Measurements from ENCODE around the gene SLC7A14.

The SLC7A14 gene

DNA sequence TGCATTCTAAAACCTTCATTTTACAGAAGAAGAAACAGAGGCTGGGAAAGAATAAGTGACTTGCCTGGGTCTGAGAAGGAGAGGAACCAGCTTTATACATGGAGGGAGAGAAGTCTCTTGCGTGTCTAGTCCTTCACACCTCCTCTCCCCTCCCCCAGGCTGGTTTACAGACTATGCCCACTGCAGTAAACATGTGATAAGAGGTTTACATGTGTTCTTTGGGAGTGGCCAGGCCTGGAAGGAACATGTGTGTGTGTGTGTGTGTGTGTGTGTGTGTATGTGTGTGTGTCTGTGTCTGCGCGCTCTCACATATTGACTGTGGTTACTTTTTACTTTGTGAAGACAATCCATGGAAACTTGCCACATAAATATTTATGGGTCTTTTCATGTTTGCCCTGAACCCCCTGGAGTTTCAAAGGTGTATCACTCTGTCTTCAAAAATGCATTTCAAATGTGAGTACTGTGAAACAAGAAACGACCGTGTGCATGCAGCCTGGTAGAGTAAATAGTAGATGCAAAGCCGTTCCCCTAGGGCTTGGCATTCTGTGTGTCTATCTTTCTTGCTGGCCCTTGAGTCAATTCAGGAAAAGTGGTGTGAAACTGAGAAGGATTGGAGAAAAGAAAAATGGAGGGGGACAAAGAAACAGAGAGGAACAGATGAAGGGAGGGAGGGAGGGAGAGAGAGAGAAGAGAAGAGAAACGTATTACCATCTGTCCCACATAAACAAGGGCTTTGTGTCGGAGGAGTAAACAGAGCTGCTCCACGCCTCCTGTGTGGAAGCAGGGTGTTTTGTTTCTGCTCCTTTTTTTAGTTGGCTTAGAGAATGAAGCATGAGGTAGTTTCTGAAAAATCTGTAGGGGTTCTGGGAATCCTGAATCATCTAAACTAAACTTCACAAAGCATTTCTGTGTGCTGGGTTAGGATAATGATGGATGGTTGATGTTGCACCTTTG, 115.5 kb downstream of the SLC7A14 start:
- DNase-seq (ENCODE audit: low spot score): no peak

DNA sequence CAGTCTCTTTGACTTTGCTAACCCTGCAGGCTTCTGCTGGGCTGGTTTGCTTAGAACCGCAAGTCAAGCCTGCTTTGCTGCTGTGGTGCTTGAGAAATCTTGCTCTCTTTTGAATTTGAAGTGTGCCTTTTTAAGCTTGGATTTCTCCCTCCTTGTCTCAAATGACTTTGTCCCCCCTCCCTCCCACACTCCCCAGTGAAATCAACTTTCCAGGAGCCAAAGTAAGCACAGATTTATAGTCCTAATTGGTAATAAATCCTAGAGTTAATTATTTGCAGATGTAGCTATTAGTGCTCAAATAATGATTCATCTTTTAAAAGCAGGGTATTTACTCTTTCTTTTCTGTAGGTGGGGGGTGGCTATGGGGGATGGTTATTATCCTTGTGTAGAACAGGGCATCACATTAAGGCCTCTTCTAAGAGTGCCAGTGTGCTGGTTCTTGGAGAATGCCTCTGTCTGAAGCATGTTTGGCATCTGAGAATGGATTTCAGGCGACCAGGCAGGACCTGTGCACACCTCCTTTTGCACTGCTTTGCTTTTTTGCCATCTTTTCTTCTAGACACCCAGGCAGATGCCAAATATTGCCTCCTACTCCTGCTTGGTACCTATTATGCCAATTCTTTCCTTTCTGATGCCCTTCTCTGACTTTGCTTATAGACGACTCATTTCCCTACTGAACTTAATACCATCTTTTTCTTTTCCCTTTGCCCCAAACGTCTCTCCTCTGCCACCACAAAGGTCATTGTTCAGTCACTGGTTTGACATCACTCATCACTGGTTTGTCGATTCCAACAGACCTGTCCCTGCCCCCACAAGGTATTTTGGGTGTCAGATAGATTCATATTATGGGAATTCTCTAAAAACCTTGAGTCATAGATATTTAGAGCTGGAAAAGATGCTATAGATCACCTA, 116.5 kb downstream of the SLC7A14 start:
- DNase-seq (ENCODE audit: low spot score): no peak

DNA sequence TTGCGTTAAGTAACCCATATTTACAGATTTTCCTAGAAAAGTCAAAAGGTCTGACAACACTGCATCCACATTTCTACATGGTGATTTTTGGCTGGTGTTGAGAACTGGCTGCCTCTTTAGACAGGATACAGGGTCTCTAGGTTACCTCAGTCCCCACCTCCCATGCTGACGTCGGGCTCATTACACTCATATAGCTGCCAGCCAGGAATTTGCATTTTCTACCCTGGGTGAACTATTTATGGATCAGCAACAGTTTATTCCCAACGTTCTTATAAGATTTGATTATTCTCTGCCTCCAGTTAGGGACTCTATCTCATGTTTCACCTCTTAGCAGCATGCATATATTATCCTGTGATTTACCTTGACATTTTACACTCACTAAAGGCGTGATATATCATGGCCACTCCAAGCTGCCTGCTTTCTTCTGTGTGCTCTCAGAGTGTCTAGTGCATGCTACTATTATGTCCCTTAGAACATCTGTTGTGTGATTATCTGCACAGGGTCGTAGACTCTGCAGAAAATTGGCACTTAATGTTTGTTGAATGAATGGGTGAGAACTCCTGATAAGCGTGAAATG, 118.2 kb downstream of the SLC7A14 start:
- DNase-seq (ENCODE audit: low spot score): no peak

DNA sequence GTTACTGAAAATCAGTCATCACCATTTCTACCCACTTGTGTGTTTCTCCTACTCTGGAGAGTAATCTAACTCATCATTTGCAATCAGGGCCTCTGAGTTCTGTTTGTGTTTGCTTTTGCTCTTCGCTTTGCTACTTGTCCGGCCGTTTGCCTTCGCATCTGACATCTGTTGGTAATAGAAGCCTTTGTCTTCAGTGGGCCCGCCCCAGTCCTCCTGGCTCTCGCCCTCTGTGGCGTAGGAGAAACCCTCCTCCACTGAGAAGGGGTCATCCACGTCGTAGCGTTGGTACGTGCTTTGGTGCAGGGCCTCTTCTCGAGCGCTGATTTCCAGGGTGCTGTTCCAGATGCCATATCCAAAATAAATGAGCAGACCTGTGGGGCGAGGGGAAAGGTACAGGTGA, 118.9 kb downstream of the SLC7A14 start:
- no peak for DNase-seq (ENCODE audit: low spot score)

DNA sequence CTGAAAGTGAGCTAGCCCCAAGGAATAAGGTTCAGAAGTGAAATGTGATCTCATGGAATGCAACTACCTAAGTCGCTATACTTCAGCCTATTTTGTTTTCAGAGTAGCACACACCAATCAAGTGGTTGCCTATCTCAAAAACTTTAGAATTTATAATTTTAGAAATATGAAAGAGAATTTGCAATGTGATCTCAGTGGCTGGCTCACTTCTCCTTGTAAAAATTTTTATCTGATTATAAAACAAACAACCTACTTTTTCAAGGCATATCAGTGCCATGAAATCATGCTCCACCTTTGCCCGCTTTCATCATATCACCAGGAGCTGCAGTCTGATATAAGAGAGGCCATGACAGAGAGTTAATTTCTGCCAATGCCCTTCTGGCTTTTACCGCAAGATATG, 119.9 kb downstream of the SLC7A14 start:
- no peak for DNase-seq (ENCODE audit: low spot score)

DNA sequence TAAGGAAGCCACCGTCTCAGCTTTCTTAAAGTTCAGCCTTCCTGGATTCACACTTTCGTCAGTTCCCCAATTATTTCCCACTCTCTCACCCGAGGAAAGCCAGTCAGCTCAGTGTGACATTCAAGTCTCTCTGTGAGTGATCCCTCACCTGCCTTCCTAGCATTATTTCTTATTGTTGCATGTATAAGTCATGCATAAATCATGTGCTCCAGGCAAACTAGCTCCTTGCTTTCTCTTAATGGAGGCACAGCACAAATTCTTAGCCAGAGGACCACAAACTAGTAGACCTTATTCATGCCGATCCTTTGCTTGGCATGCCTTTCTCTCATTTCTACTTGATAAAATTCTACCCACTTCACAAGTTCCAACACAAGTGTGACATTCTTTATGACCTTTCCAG, 122.9 kb downstream of the SLC7A14 start:
- no peak for DNase-seq (ENCODE audit: low spot score)

DNA sequence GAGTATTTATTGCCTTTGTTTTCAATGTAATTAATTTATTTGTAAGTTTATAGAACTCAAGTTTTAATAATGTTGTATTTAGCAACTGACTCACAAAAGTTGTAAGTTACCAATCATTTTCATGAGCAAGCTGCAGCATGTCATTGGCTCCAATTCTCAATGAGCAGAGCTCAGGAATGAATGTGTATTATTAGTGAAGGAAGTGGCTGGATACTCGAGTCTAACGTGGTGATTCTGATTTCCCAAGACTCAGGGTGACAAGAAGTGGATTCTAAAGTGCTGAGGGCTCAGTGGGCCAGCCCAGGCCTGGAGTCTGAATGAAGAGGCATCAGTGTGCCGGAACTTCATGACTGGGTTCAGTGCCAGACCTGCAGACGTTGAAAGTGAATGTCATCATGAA, 127.6 kb downstream of the SLC7A14 start:
- no peak for DNase-seq (ENCODE audit: low spot score)

DNA sequence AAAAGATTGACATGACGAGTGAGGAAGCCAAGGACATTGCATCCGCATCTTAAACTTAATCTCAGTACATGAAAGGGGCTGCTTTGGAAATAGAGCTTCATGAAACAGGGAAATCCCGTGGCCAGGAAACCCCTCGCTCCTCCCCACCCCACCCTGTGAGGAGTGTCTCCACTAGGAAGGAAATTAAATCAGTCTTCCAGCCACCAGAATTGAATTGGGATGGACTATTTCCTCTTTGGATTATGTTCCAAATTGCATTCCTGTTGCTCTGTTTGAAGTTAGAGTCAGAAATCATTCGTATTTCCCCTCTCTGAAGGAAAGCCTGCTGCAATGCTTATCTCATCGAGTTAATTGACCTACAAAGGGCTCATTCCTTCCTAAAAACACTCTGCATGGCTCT, 131.4 kb downstream of the SLC7A14 start:
- DNase-seq (ENCODE audit: low spot score): no peak

DNA sequence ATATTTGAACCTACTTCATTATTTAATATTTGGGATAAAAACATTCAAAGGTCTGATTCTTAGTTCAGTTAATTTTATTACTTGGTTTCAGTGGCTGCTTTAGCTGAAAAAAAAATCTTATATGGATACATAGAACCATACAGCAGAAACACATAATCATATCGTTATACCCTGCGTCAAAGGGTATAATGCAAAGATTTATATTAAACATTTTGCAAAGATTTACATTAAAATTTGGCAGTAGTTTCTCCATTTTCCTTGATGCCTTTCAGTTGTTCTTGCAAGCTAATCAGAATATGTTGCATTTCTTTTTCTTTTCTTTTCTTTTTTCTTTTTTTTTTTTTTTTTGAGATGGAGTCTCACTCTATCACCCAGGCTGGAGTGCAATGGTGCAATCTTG, 135.8 kb downstream of the SLC7A14 start:
- DNase-seq (ENCODE audit: low spot score): no peak

DNA sequence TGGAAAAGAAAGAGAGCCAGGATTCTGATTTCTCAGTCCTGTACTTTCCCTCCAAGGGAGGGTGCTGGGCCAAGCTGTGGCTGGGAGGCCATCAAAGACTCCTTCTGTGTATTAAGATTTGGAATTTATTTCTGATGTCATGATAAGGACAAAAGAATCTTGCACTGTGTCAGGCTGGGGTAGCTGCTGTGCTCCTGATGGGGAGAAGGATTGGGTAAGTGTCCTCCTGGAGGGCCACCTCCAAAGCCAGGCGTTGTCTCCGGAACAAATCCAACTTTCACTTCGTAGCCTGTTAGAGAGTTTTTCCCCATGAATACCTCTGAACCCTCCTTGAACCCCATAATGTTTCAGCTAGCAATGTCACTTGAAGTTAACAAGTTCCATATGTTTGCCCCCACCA, 137.3 kb downstream of the SLC7A14 start:
- no peak for DNase-seq (ENCODE audit: low spot score)

DNA sequence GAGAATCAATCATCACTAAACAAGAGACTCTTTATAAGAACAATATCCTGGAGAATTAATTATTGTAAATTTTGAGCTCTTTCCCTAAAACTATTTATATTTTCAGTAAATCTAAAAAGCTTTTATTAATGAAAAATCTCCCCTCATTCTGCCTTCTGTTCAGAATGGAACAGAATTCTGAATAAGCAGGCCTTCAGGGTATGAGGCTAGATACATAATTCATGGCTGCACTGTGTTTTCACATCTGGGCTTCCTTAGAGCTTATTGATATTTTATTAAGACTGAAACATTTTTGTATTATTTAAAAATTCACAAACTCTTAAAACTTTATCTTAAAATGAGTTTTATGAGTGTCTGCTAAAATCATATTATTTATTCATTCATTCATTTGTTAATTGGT, 142.4 kb downstream of the SLC7A14 start:
- DNase-seq (ENCODE audit: low spot score): no peak

DNA sequence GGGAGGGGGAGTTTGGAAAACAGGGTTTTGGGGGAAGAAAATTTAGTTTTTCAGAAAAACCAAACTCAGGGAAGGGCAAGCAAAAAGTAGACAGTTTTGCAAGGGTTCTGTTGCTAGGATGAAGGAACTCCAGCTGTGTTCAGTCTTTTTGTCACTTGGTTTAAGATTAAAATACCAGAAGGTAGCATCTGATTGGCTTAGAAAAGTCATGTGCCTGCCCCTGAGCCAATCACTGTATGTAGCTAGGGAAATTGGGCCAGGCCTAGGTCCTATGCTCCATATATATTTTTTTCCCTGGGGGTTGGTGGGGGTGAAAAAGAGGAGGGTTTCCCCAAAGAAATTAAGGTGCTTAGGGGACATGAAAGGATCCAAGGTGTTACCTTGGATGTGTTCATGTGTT, 142.9 kb downstream of the SLC7A14 start:
- DNase-seq (ENCODE audit: low spot score): no peak

DNA sequence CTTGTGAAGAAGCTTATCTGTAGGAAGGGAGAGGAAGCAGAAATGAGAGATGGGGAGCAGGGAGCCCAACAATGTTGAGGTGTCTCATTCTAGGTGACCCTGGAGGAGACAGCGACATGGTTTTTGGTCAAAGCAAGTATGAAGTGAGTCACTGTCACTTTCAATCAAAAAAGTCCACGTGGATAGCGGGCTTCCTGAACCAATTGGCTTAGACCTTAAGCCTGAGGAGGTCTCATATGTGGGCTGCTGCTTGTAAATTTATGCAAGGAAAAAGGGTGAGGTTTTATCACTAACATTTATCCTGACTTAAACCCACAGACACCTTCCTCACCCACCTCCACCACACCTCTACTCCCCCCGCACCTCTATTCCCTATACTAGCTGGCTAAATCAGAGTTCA, 144.5 kb downstream of the SLC7A14 start:
- no peak for DNase-seq (ENCODE audit: low spot score)

DNA sequence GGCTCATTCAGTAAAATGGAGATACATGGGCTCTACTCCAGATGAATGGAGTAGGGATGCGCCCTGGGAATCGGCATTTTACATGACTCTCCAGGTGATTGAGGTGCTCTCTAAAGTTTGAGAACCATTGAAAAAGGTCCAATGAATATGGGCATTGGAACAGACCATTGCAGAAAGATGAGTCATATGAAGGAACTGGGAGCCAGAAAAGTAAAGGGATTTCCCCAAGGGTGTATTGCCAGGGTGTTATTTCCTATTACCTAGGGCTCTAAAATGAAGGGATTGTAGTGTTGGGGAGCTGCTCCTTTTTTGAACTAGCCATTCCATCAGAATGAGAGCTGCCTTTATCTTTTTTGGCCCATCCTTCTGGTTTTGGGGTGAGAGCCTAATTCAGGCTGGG, 145.5 kb downstream of the SLC7A14 start:
- peak; percentile 26 for DNase-seq (ENCODE audit: low spot score)

DNA sequence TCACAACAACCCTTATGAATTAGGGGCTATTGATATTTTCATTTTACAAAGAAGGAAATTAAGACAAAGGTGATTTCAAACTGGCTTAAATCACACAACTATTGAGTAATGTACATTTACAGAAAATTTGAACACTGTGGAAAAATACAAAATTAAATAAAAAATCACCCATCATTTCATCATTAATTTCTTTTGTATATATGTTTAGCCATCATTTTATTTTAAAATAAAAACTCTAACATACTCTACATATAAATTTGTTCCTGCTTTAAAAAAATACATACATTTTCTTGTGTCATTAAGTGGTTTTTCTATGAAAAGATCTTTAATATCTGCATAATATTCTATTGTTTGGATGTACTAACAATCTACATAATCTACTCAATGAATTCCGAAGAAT, 147.0 kb downstream of the SLC7A14 start:
- DNase-seq (ENCODE audit: low spot score): no peak

DNA sequence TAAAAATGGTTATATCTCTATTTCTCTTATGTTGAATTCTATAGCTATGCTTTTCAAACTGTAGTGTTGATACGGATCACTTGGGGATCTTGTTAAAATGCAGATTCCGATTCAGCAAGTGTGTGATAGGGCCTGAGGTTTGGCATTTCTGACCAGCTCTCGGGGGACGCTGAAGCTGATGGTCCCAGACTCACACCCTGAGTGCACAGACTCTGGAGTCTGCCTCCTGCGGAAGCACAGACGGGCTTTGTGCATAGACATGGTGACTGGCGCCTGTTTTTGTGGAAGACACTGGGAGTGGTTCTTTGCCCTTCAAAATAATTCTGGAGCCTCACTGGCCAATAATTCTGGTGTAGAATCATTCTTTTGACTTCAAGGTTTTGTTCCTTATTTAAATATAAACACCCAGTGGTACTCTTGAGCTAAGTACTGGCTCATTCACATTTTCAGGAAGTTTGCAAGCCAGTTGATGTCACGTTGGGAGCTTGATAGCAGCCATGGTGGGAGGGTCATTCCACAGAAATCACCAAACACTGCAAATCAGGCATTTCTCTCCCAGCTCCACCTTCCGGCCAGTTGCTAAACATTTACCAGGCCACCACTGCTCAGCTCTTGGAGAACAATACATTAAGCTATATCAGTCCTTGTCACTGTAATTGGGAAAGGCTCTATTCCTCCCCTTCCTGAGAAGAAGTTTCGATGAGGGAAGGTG, 148.0 kb downstream of the SLC7A14 start:
- no peak for DNase-seq (ENCODE audit: low spot score)

DNA sequence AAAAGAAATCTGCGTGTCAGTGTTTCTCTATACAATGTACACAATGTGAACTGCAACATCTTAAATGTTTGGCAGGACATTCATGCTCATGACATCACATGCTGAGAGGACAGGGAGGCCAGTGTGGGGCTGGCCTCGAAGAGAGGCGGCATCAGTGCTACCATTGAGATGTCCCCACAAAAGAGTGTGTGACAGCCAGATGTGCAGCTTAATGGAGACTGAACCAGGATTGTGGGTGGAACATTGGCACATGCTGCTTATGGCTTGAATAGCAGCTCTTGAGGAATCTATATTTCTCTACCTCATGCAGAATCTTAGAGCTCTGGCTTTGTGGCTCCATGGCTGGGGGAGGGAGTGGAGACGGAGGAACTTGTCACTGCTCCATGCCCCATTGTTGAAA, 148.7 kb downstream of the SLC7A14 start:
- DNase-seq (ENCODE audit: low spot score): no peak

DNA sequence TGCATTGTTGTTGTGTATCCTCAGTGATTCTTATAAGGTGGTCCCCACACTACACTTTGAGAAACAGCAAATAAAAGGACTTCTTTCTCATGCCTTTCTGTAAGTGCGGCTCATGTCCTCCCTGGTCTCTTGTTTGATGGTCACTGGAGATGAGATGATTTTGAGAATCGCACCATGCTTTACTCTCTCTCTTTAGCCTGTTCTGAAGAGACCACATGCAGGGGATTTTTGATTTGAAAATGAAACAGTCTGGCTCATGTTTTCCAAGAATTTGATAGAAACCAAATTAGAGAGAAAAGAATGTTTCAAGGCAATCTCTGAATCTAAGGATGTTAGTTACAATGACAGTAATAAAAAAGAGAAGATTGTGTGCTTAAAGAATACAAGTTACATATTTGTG, 149.2 kb downstream of the SLC7A14 start:
- no peak for DNase-seq (ENCODE audit: low spot score)

DNA sequence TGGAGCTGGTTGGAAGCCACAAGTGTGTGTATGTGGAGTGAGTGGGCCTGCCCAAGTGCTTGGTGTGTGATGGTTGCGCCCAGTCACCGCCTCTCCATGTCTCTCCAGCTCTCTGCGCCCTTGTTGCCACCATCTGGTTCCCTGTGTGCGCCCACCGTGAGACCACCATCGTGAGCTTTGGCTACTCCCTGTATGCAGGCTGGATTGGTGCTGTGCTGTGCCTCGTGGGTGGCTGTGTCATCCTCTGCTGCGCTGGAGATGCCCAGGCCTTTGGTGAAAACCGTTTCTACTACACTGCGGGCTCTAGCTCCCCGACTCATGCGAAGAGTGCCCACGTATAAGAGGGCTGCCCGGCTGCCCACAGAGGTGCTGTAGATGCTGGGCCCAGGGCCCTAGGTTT, 153.5 kb downstream of the SLC7A14 start:
- no peak for DNase-seq (ENCODE audit: low spot score)

DNA sequence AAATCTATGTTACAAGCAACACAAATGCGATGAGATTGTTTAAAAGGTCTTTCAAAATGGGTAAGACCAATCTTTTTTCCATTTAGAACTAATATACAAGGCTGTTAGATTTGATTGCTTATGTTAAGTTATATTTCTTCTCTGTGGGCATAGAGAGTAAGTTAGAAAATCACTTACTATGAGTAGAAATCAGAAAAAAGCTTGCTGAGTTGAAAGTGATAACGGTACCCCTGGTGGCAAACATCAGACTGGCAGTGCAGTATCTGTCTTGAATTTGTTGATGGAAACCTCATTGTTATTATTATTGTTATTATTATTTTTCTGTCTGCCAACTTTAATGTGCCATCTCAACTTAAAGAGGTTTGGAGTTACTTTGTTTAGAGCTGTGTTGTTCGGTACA, 154.8 kb downstream of the SLC7A14 start:
- no peak for DNase-seq (ENCODE audit: low spot score)

DNA sequence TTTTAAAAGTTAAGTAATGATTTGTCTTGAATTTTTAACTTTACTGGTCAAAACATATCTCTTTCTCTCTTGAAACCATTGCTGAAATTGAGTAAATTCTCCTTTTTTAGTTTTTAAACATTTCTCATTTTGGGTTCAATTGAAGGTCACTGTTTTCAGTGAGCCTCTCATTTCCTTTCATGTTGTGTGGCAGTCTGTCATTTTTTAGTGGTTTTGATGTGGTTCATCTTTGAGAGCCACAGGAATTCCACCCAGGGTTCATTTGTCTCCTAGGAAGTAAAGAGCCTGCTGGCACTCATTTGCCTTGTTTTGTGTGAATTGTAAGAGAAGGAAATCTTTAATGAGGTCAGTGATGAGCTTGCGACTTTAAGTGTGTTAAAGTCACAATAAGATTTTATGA, 156.8 kb downstream of the SLC7A14 start:
- DNase-seq (ENCODE audit: low spot score): peak; percentile 93

DNA sequence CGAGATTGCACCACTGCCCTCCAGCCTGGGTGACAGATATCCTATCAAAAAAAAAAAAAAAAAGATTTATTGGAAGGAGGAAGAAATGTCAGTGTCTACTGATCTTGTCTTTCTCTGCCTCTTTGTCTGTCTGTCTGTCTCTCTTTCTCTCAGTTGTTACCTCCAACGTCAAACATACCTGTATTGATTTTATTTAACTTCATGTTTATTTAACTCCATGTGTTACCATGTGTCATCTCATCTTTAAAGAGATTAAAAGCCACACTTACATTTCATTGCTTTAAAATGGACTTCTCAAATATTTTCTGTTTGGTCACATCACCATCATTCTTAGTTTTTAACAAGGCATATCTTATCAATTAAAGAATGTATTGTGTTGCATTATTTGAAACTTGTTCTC, 157.8 kb downstream of the SLC7A14 start:
- DNase-seq (ENCODE audit: low spot score): no peak

Measured in SW480 (cell line).